GM19395 (cell line): Measurements from ENCODE around the gene ACOXL.
A peak's percentile ranks its signal among the peaks of the same experiment; 100 is the strongest.
"Not testable (repeated sequence)": the region's sequence is repeated elsewhere in the genome, so short reads cannot be mapped to it uniquely, and the experiment has no call there.

Experiments
- ATAC-seq: cut with Tn5 transposase; IDR thresholded peaks from one replicate; pipeline ENCODE4 v1.9.1; 2021; ENCODE audit warnings: mild to moderate bottlenecking, moderate library complexity; ENCODE audit not compliant: unreplicated experiment

ACOXL gene

GRCh38 chr2:111031546-111032478, 299.4 kb downstream of the ACOXL start:
- ATAC-seq: no peak

GRCh38 chr2:111032721-111033429, 300.5 kb downstream of the ACOXL start:
- no peak for ATAC-seq

GRCh38 chr2:111034146-111034545, 301.8 kb downstream of the ACOXL start:
- no peak for ATAC-seq

GRCh38 chr2:111034606-111035005, 302.2 kb downstream of the ACOXL start:
- no peak for ATAC-seq

GRCh38 chr2:111035830-111036441, 303.6 kb downstream of the ACOXL start:
- peak; percentile 65 for ATAC-seq

GRCh38 chr2:111037128-111037527, 304.8 kb downstream of the ACOXL start:
- no peak for ATAC-seq

GRCh38 chr2:111039628-111040383, 307.4 kb downstream of the ACOXL start:
- no peak for ATAC-seq

GRCh38 chr2:111041398-111042202, 309.2 kb downstream of the ACOXL start:
- ATAC-seq: no peak

GRCh38 chr2:111042261-111042660, 309.9 kb downstream of the ACOXL start:
- no peak for ATAC-seq

- peak; percentile 64 for ATAC-seq
Measured at GRCh38 chr2:111042772-111043771, 310.7 kb downstream of the ACOXL start.

- no peak for ATAC-seq
Measured at GRCh38 chr2:111044066-111044465, 311.7 kb downstream of the ACOXL start.

GRCh38 chr2:111045236-111045635, 312.9 kb downstream of the ACOXL start:
- ATAC-seq: not testable (repeated sequence)

GRCh38 chr2:111045771-111046444, 313.5 kb downstream of the ACOXL start:
- ATAC-seq: no peak

- no peak for ATAC-seq
Measured at GRCh38 chr2:111046670-111047069, 314.3 kb downstream of the ACOXL start.

- no peak for ATAC-seq
Measured at GRCh38 chr2:111048856-111049768, 316.7 kb downstream of the ACOXL start.

- ATAC-seq: peak; percentile 55
Measured at GRCh38 chr2:111049792-111050640, 317.6 kb downstream of the ACOXL start.
